ENCODE measurements around the gene PELI2.

The PELI2 gene, protein sequence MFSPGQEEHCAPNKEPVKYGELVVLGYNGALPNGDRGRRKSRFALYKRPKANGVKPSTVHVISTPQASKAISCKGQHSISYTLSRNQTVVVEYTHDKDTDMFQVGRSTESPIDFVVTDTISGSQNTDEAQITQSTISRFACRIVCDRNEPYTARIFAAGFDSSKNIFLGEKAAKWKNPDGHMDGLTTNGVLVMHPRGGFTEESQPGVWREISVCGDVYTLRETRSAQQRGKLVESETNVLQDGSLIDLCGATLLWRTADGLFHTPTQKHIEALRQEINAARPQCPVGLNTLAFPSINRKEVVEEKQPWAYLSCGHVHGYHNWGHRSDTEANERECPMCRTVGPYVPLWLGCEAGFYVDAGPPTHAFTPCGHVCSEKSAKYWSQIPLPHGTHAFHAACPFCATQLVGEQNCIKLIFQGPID

DNA sequence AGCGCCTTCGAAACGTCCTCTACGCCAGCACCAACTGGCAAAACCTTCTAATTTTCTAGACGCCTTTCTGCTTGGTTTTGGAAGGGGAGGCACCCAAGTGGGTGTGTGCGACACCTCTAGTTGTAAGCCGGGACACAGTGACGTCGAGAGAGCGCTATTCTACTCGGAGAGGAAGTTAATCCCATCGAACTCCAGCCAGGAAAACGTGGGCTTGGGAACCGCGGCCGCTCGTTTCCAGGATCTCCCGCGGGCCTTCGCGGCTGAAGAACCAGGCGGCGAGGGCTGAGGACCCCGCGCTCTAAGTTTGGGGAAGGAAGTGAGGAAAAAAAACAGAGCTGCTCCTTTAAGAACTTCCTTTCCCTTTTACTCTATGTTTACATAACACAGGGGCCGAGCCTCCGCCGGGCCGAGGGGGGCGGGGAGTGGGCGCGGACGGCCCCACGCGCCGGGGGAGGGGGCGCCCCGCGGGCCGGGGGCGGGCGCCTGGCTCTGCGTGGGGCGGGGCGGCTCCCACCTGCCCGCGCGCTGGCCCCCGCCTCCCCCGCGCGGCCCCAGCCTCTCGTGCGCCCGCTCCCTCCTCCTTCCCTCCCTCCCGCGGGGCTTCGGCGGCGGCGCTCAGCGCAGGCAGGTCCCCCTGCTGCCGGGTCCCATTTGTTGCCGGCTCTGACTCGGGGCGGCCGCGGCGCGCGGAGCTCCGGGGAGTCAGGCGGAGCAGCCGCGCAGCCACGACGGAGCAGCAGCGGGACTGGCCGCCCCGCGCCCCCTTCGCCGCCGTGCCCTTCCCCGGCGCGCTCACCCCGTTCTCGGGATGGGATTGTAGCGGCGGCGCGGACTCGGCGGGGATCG, at the start of gene PELI2:
Gene PELI2, plus strand, starts transcription at position 647 of the 846 bp plus-strand sequence. CDS start 250 bp downstream, outside the sequence.
- peak; percentile 53 to 65 for DNase-seq (ENCODE audit: low read depth in 2 of 2)

- DNase-seq (ENCODE audit: low read depth in 2 of 2), result no peak
Measured at GRCh38 chr14:56073799-56074198, 44.4 kb upstream of the PELI2 start.

DNA sequence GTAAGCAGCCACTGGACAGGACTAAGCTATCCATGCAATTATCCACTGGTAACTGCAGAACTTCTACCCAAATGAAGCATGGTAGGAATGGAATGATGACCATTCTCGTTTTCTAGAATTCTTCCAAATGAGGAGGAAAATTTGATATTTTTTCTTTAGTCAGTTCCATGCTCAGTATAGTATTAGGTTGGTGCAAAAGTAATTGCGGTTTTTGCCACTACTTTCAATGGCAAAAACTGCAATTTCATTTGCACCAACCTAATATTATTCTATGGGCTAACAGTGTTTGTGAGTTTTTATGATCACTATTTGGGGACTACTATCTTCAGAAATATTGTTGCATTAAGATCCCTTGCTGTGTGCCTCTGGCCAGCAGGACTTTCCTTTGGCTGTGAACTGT, 42.9 kb upstream of the PELI2 start:
- DNase-seq (ENCODE audit: low read depth in 2 of 2), result no peak

GRCh38 chr14:56081139-56081538, 37.1 kb upstream of the PELI2 start:
- no peak for DNase-seq (ENCODE audit: low read depth in 2 of 2)

DNA sequence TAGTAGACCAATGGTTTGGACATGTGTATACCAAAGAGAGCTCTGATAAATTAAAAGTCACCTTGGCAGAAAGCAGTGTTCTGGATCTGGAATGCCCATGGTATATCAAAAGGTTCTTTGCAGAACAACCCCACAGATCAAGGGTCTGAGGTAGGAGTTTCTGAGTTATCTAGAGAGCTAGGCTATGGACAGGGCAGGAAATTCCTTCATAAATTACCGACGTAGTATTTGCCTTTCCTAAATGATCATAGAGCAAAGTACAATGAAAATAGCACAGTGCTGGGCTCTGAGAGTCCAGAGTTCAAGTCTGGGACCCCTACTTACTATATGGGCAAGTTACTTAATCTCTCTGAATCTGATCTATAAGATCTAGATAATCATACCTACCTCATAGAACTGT, 35.3 kb upstream of the PELI2 start:
- DNase-seq (ENCODE audit: low read depth in 2 of 2), result no peak

GRCh38 chr14:56085471-56085870, 32.7 kb upstream of the PELI2 start:
- DNase-seq (ENCODE audit: low read depth in 2 of 2), result no peak

- DNase-seq (ENCODE audit: low read depth in 2 of 2), result no peak
Measured at GRCh38 chr14:56087671-56088471, 30.3 kb upstream of the PELI2 start.

- no peak for DNase-seq (ENCODE audit: low read depth in 2 of 2)
Measured at GRCh38 chr14:56088941-56089340, 29.3 kb upstream of the PELI2 start.

GRCh38 chr14:56092763-56093162, 25.4 kb upstream of the PELI2 start:
- no peak for DNase-seq (ENCODE audit: low read depth in 2 of 2)

DNA sequence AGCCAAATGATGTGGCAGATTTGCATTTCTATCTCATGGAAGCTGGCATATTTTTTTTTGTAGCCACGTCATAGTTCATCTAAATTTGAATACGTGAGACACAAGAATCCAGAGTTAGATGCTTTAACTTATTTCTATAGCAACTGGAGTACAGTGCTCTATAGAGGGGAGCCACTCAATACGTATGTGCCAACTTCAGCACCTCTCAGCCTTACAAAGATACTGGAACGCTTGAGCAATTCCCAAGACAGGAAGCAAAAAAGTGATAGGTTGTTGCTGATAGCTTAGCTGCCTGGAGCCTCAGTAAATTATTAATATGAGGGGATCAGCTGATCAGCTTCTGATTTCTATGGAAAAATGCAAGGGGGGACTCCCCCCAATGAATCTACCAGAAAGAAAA, 24.1 kb upstream of the PELI2 start:
- no peak for DNase-seq (ENCODE audit: low read depth in 2 of 2)

- DNase-seq (ENCODE audit: low read depth in 2 of 2), result no peak
Measured at GRCh38 chr14:56098021-56098420, 20.2 kb upstream of the PELI2 start.

DNA sequence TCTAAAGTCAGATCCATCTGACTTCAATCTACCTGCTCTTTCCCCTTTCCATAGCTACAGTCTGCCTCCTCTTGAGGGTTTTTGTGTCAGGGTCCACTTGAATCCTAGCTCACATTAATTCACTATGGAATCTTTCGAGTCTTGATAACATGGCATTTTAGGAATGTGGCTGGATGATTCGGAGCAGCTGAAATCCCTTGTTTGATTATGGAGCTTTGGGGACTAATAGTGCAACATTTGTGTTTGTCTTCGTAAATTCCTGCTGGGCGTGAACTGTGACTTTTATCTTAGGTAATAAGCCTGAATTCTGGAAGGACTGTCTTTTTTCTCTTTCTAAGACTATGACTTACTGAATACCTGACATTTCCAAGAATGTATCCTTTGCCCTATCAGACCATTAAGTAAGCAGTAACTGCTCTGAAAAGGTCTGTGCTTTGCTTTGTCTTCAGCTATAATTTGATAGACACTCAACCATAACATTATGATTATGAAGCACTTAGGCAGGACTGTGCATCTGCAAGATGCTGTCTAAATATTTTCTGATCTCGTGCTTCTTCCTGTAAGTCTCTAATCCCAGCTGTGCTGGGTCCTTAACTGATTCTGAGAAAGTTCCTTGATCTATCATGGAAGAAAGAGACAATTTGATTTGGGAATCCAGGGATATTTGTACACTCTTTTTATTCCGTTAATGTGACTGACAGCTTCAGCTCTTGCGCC, 19.0 kb upstream of the PELI2 start:
- no peak for DNase-seq (ENCODE audit: low read depth in 2 of 2)

GRCh38 chr14:56100556-56100955, 17.7 kb upstream of the PELI2 start:
- DNase-seq (ENCODE audit: low read depth in 2 of 2), result no peak

DNA sequence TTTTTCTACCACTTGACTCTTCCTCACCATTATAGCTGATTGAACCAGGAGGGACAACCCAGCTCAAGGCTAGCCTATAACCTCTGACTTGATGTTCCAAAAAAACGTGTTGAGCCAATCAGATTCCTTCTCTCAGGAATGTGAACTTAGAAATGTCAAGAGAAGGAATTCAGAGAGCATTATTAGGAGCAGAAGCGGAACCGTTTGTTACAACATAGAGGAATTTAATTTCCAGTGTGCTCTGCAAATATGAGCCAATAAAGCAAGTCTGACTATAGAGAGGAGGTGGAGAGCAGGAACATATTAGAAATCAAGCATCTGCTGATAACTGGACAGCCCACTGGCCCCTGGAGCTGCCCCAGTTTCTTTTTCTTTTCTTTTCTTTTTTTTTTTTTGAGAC, 15.3 kb upstream of the PELI2 start:
- DNase-seq (ENCODE audit: low read depth in 2 of 2), result no peak

DNA sequence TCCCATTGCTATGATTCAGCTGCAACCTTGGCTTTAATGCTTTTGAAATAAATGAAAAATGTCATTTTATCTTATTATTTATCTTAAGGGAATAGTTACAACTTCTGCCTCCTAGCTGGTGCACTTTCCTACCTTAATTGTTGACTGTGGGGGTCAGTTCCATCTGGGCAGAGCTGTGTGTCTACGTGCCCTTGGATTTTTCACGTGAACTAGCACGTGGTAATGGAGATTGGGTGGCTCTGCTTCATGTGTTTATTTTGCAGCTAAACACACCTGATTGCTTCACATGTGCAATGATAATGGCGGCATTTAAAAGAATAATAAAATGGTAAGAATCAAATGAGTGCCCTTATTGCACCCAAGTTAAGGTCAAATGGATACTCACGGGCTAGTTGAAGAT, 10.6 kb upstream of the PELI2 start:
- DNase-seq (ENCODE audit: low read depth in 2 of 2), result no peak

GRCh38 chr14:56108057-56108456, 10.2 kb upstream of the PELI2 start:
- no peak for DNase-seq (ENCODE audit: low read depth in 2 of 2)

DNA sequence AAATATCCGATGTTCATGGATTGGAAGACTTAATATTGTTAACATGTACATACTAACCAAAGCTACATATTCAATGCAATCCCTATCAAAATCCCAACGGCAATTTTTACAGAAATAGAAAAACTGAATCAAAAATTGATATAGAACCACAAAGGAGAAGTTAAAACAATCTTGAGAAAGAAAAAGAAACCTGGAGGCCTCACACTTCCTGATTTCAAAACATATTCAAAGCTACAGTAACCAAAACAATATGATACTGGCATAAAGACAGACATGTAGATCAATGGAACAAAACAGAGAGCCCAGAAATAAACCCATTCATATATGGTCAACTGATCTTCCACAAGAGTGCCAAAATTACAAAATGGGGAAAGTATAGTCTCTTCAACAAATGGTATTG, 5.4 kb upstream of the PELI2 start:
- DNase-seq (ENCODE audit: low read depth in 2 of 2), result no peak

DNA sequence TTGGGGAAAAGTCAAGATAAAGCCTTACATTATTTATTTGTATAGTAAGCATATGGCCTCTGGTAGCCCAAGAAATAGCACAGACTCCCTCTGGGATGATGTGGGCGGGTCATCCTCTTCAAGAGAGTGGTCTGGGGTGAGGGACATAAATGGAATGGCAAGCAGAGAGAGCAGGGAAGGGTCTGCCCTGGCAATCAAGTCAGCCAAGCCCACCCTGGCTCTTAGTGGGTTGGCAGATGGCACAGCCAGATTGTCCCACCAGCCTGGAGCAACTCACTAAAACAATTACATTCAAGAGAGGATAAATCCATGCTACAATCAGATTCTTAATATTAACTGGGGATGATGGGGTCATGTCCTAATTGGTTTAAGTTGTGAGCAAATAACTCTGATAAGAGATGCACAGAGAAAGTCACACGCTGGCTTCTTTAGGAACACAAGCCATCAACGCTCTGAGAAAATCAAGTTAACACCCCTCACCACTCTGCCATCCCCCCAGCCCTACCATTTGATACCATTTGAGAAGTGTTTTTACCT, 2.8 kb upstream of the PELI2 start:
- no peak for DNase-seq (ENCODE audit: low read depth in 2 of 2)

DNA sequence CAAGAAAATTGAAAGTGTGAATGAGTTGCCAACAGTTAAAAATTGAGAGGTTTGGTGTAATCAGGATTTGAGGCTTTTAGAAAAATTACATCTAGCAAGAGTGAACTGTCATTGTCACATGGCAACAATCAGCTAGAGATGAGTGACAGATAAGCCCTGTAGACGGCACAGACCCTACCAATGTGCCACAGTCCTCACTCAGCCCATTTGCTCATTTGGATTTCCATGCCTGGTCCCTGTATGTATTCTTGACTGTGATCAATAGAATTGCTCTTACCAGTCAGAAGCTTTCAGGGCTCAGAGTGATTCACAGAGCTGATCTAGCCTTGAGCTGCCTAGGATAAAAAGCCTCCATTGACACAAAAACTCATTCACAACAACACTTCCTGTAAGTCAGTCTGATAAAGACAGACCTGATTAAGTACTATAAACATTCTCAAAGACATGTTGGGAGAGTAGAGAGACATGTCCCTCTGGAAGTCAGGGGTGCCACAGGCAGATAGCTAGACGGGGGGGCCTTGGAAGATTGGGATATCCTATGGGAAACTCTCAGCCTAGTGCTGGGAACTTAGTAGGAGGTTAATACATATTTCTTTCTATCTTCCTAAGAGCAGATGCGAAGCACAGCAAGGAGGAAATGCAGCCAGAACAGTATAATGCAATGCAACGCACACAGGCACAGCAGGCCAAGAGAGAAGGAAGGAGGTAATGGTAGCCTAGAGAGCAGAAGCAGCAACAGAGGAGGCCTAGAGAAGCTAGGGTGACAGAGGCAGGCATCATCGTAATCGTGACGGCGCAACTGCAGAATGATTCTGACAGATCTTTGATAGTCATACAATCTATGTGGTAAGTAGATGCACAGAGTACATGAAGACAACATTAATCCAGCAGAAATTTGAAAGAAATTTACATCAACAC, 2.0 kb upstream of the PELI2 start:
- DNase-seq (ENCODE audit: low read depth in 2 of 2), result no peak

GRCh38 chr14:56118611-56119181, 485 bp downstream of the PELI2 start:
- no peak for DNase-seq (ENCODE audit: low read depth in 2 of 2)

All from stimulated activated CD8-positive, alpha-beta memory T cell treated with anti-CD3 and anti-CD28 coated beads, Interleukin-7, amount 100 ng/mL, for 1 hour (primary cell).